Nephron progenitor cell (in vitro differentiated cells): ENCODE measurements around the gene DERL2.

ENCODE experiments used
- DNase-seq: peaks from one replicate; pipeline ENCODE4 v3.0.0; 2021
- H3K27ac Mint-ChIP-seq: 2 replicates; pipeline ENCODE4 v1.8.0; 2021; ENCODE audit warnings: mild to moderate bottlenecking, moderate library complexity, mixed read lengths
- H3K27me3 Mint-ChIP-seq: 2 replicates; pipeline ENCODE4 v1.8.0; 2021; ENCODE audit warnings: mild to moderate bottlenecking, low read depth, mixed read lengths; ENCODE audit not compliant: poor library complexity
- H3K36me3 Mint-ChIP-seq: 2 replicates; pipeline ENCODE4 v1.8.0; 2021; ENCODE audit warnings: low read depth, mixed read lengths
- H3K4me1 Mint-ChIP-seq: 2 replicates; pipeline ENCODE4 v1.8.0; 2021; ENCODE audit warnings: mixed read lengths
- H3K4me3 Mint-ChIP-seq: 2 replicates; pipeline ENCODE4 v1.8.0; 2021; ENCODE audit warnings: mild to moderate bottlenecking, moderate library complexity, mixed read lengths
- H3K9me3 Mint-ChIP-seq: 2 replicates; pipeline ENCODE4 v1.8.0; 2021; ENCODE audit warnings: mild to moderate bottlenecking, moderate library complexity, mixed read lengths
- CTCF ChIP-seq: fragments of 200-600 bp; sonication (generic); IDR thresholded peaks from 2 replicates; pipeline ENCODE4 v1.5.0; 2021; ENCODE audit warnings: antibody characterized with exemption

DERL2 gene

GRCh38 chr17:5530265-5531084 is 44.5 kb upstream of the DERL2 start:
- Mint-ChIP-seq H3K27me3 (peaks cover 7% of the 10 kb centered on the region), H3K4me3 (no peak overlapping the region), H3K27ac (no peak overlapping the region), H3K9me3 (peaks cover 5% of the 10 kb centered on the region), H3K36me3 (peaks cover 5% of the 10 kb centered on the region), H3K4me1 (peaks cover 75% of the 10 kb centered on the region)
- no peak for DNase-seq
- TF ChIP-seq CTCF: no peak

- peaks cover 65% of the 10 kb centered on the region for H3K4me1 Mint-ChIP-seq
- H3K27ac Mint-ChIP-seq: peak overlapping the region; percentile 98
- peaks cover 5% of the 10 kb centered on the region for H3K9me3 Mint-ChIP-seq
- no peak for DNase-seq
- TF ChIP-seq CTCF: no peak
- H3K36me3 Mint-ChIP-seq: peaks cover 5% of the 10 kb centered on the region
- peaks cover 16% of the 10 kb centered on the region for H3K27me3 Mint-ChIP-seq
- no peak overlapping the region for H3K4me3 Mint-ChIP-seq
These were observed 41.7 kb upstream of the DERL2 start for GRCh38 chr17:5527601-5528250.

GRCh38 chr17:5526821-5527598 is 41.0 kb upstream of the DERL2 start:
- Mint-ChIP-seq H3K9me3 (peaks cover 5% of the 10 kb centered on the region), H3K36me3 (peaks cover 5% of the 10 kb centered on the region), H3K4me3 (peak overlapping the region; percentile 63), H3K4me1 (peaks cover 60% of the 10 kb centered on the region), H3K27me3 (peaks cover 16% of the 10 kb centered on the region), H3K27ac (peak overlapping the region; percentile 98)
- TF ChIP-seq CTCF: no peak
- DNase-seq: peak; percentile 78

- H3K27me3 Mint-ChIP-seq: peaks cover 15% of the 10 kb centered on the region
- H3K27ac Mint-ChIP-seq: no peak overlapping the region
- no peak overlapping the region for H3K4me3 Mint-ChIP-seq
- DNase-seq: no peak
- no peaks in the 10 kb centered on the region for H3K36me3 Mint-ChIP-seq
- peaks cover 42% of the 10 kb centered on the region for H3K4me1 Mint-ChIP-seq
- TF ChIP-seq CTCF: no peak
- no peaks in the 10 kb centered on the region for H3K9me3 Mint-ChIP-seq
These were observed 37.3 kb upstream of the DERL2 start for GRCh38 chr17:5523249-5523648.

- peaks cover 42% of the 10 kb centered on the region for H3K4me1 Mint-ChIP-seq
- H3K36me3 Mint-ChIP-seq: no peaks in the 10 kb centered on the region
- H3K27me3 Mint-ChIP-seq: peaks cover 19% of the 10 kb centered on the region
- H3K4me3 Mint-ChIP-seq: no peak overlapping the region
- DNase-seq: no peak
- no peak for TF ChIP-seq CTCF
- H3K9me3 Mint-ChIP-seq: no peaks in the 10 kb centered on the region
- no peak overlapping the region for H3K27ac Mint-ChIP-seq
These were observed 36.5 kb upstream of the DERL2 start for GRCh38 chr17:5522476-5522875.
